Pancreas (tissue), 10 donors: Measurements from ENCODE around the gene RETREG1. TPM values are rescaled to one million over a fixed set of nuclear protein-coding genes. Genes with fewer than 3 reads are reported as not detected.
"Not testable (repeated sequence)": the region's sequence is repeated elsewhere in the genome, so short reads cannot be mapped to it uniquely, and the experiment has no call there.

Experiments
- ATAC-seq, 4 donors: fragments of 200-7000 bp; cut with Tn5 transposase; one replicate each; pipeline versions ENCODE4 v1.8.0 to v1.9.1; 2020; ENCODE audit warnings: mild to moderate bottlenecking in 4 of 4, moderate library complexity in 4 of 4
- DNase-seq, 6 donors: peaks; one replicate each; pipeline ENCODE4 v3.0.0-alpha.2; 2020
- FAIRE-seq: peaks from 2 replicates; lab custom pipeline; 2012; peaks lifted over from hg19 to GRCh38; lab: Jason Lieb, UNC
- H3K27ac ChIP-seq, 4 donors: fragments of 200-600 bp; sonication (generic); 1 replicate in 3 of 4; 2 replicates in 1 of 4; pipeline versions ENCODE4 v1.5.0 to v1.8.0; 2020
- H3K27me3 ChIP-seq, 4 donors: fragments of 200-600 bp; one replicate each; pipeline ENCODE4 v1.8.0; 2021
- H3K36me3 ChIP-seq, 3 donors: fragments of 200-600 bp; sonication (generic) in 1 of 3; one replicate each; pipeline versions ENCODE4 v1.5.0 to v1.8.0; 2020 to 2021
- H3K4me1 ChIP-seq, 3 donors: fragments of 200-600 bp; one replicate each; pipeline ENCODE4 v1.8.0; 2021
- H3K4me3 ChIP-seq, 4 donors: fragments of 200-600 bp; sonication (generic) in 2 of 4; one replicate each; pipeline versions ENCODE4 v1.5.0 to v1.8.0; 2020 to 2021
- H3K9me3 ChIP-seq, 4 donors: fragments of 200-600 bp; one replicate each; pipeline ENCODE4 v1.8.0; 2021
- CTCF ChIP-seq, 4 donors: fragments of 200-600 bp; sonication (generic) in 3 of 4; IDR thresholded peaks; one replicate each; pipeline versions ENCODE4 v1.5.0 to v1.8.0; 2021; ENCODE audit warnings: antibody characterized with exemption in 4 of 4
- WGBS, 2 donors: extraction: QIAGEN DNeasy Blood & Tissue Kit; methylation state at CpG; one replicate each; pipeline ENCODE4 v1.1.7; 2013; 5-methylcytosine and 5-hydroxymethylcytosine counted together
- intact Hi-C, 3 donors: fragments of 100-400 bp; cut with DNase I; formaldehyde crosslinking; loops; one replicate each; pipeline versions ENCODE4 v1.11.1 to v1.14.2; 2022
- polyA plus RNA-seq, 2 donors: library from polyadenylated mRNA; stranded (reverse); fragments of 200-250 nt; gene quantifications; one replicate each; pipeline ENCODE4 v1.2.3, GENCODE V29; 2013
- total RNA-seq, 6 donors: library from RNA; stranded (reverse); fragmentation: NEBNext Ultra II Directional in 4 of 6; extraction: Animal tissue kit (Norgen Biotek cat#: 25700) in 4 of 6; gene quantifications; one replicate each; pipeline versions ENCODE4 v1.2.1 to v1.2.4, GENCODE V29; 2021 to 2023
- donor health status: healthy with polysubstance abuse.
- donor health status: DM: no; HTN: no; CAD: no; lungs with moderate emphysema.
- donor health status: DM: no; HTN: no; CAD: no.
- donor health status: control.
- donor health status: control.
- donor health status: Bipolar disorder and iron deficiency.
- donor health status: DM: yes; HTN: yes; CAD: no.
- donor health status: DM: no; HTN: no; CAD: no.
- donor health status: DM: no; HTN: no; CAD: no.
- donor health status: DM: yes; HTN: yes; CAD: no.

The RETREG1 gene
- total and polyA plus RNA-seq, 8 donors, result 5.3 to 22.6 (median 15.5) TPM

GRCh38 chr5:16482891-16483290 lies 133.9 kb downstream of the RETREG1 start:
- H3K27ac ChIP-seq, result no peak overlapping the region
- WGBS, 2 donors, result 57 to 60% methylated on average over 2 of the region's 2 CpGs

GRCh38 chr5:16480821-16481538 lies 135.8 kb downstream of the RETREG1 start:
- no peak for FAIRE-seq
- WGBS, 2 donors, result 69 to 82% methylated on average over 6 of the region's 6 CpGs
- peak in 2 of 4 donors; percentile 35 to 36 for ATAC-seq
- Histone ChIP-seq H3K27me3 (no peaks in the 10 kb centered on the region), H3K27ac (no peak overlapping the region), H3K36me3 (no peaks in the 10 kb centered on the region), H3K4me1 (peaks cover 0 to 7% (median under 1%) of the 10 kb centered on the region in 3 donors), H3K9me3 (no peaks in the 10 kb centered on the region), H3K4me3 (no peak overlapping the region)
- TF ChIP-seq CTCF (IDR thresholded peaks at IDR 0.05), result no peak
- intact Hi-C loops, result no loop called here
- no peak for DNase-seq

More at GRCh38 chr5:16482891-16483290, 133.9 kb downstream of the RETREG1 start:
- Histone ChIP-seq H3K4me1 (peaks cover 0 to 13% (median 10%) of the 10 kb centered on the region in 3 donors), H3K4me3 (no peak overlapping the region), H3K9me3 (no peaks in the 10 kb centered on the region), H3K27me3 (no peaks in the 10 kb centered on the region), H3K36me3 (no peaks in the 10 kb centered on the region)
- ATAC-seq (no peak), FAIRE-seq (no peak), DNase-seq (no peak)
- no peak for TF ChIP-seq CTCF (IDR thresholded peaks at IDR 0.05)
- intact Hi-C loops, result no loop called here

GRCh38 chr5:16480144-16480543 lies 136.7 kb downstream of the RETREG1 start:
- DNase-seq, result no peak
- no peak for TF ChIP-seq CTCF (IDR thresholded peaks at IDR 0.05)
- Histone ChIP-seq H3K27me3 (no peaks in the 10 kb centered on the region), H3K4me1 (peaks cover 0 to 5% (median 0%) of the 10 kb centered on the region in 3 donors), H3K36me3 (no peaks in the 10 kb centered on the region), H3K4me3 (no peak overlapping the region), H3K9me3 (no peaks in the 10 kb centered on the region), H3K27ac (no peak overlapping the region)
- ATAC-seq, result no peak
- intact Hi-C loops, result no loop called here
- FAIRE-seq, result no peak

GRCh38 chr5:16477541-16477940 lies 139.3 kb downstream of the RETREG1 start:
- no peak overlapping the region for H3K4me3 ChIP-seq
- DNase-seq, result no peak
- no peak for FAIRE-seq
- no peak for TF ChIP-seq CTCF (IDR thresholded peaks at IDR 0.05)
- H3K27me3 ChIP-seq, result no peaks in the 10 kb centered on the region
- intact Hi-C loops, result loop anchor here in 1 of 3 donors (5.0 kb wide), 1 partner anchor 190 kb away; no protein-coding TSS in a partner anchor
- no peak for ATAC-seq
- H3K4me1 ChIP-seq, result peaks cover 0 to 3% (median 0%) of the 10 kb centered on the region in 3 donors
- no peak overlapping the region for H3K27ac ChIP-seq
- WGBS, 2 donors, result 30 to 37% methylated on average over 3 of the region's 3 CpGs
- peaks cover 0 to 5% (median 0%) of the 10 kb centered on the region in 3 donors for H3K36me3 ChIP-seq
- H3K9me3 ChIP-seq, result no peaks in the 10 kb centered on the region

GRCh38 chr5:16476417-16476816 lies 140.4 kb downstream of the RETREG1 start:
- H3K27me3 ChIP-seq, FAIRE-seq, H3K4me3 ChIP-seq, H3K27ac ChIP-seq, H3K36me3 ChIP-seq, ATAC-seq, DNase-seq, H3K4me1 ChIP-seq, H3K9me3 ChIP-seq: not testable (repeated sequence)
- WGBS, 2 donors, result 92 to 97% methylated on average over 3 of the region's 3 CpGs
- intact Hi-C loops, result loop anchor here in 1 of 3 donors (5.0 kb wide), 1 partner anchor 191 kb away; no protein-coding TSS in a partner anchor
